GM12878 (cell line): Measurements from ENCODE around the gene TARS3. TPM values are rescaled to one million over a fixed set of nuclear protein-coding genes. Genes with fewer than 3 reads are reported as not detected.

Experiments
- ESRRA ChIP-seq: IDR thresholded peaks from 2 replicates; pipeline ENCODE4 v1.6.1; 2012; ENCODE audit warnings: mild to moderate bottlenecking, low read length, improper control_type of control experiment
- POLR2AphosphoS2 ChIP-seq: IDR thresholded peaks from 2 replicates; pipeline ENCODE4 v1.6.1; 2011; ENCODE audit warnings: low read depth, mild to moderate bottlenecking, low read length, improper control_type of control experiment, moderate library complexity
- RBBP5 ChIP-seq: fragments of 200-600 bp; sonication (generic); conservative IDR thresholded peaks from 2 replicates; pipeline ENCODE4 v1.6.1; 2016
- ZNF207 ChIP-seq: fragments of 450-650 bp; IDR thresholded peaks from 2 replicates; pipeline ENCODE4 v1.6.1; 2014; ENCODE audit warnings: antibody characterized with exemption, mild to moderate bottlenecking, borderline replicate concordance
- polyA plus RNA-seq, 11 experiments: library from polyadenylated mRNA; depleted of rRNA in 4 of 11; unstranded in 6 of 11; stranded (reverse) in 5 of 11; fragments of >200 nt; fragmentation: Nextera tagmentation in 4 of 11; fragmentation: Illumina TruSeq in 1 of 11; extraction: Ambion mirVana in 4 of 11; extraction: Trizol in 1 of 11; gene quantifications; 1 replicate in 1 of 11; 2 replicates in 10 of 11; pipeline versions ENCODE4 v1.2.1 to v1.2.3, GENCODE V29; 2011 to 2016; ENCODE audit warnings: inconsistent platforms in 2 of 11, missing spikeins in 2 of 11, low read depth in 1 of 11
- total RNA-seq, 4 experiments: library from RNA; depleted of rRNA in 3 of 4; stranded (reverse); fragments of >200 nt in 3 of 4; fragmentation: Illumina TruSeq in 1 of 4; extraction: Trizol in 1 of 4; gene quantifications; 2 replicates each; pipeline versions ENCODE4 v1.2.1 to v1.2.3, GENCODE V29; 2013 to 2021
- TF ChIP-seq, protein P1 (sequence below): fragments of 450-650 bp; formaldehyde crosslinking; IDR thresholded peaks from 2 replicates; pipeline ENCODE4 v1.4.0; 2022; ENCODE audit warnings: mild to moderate bottlenecking, moderate library complexity
- TF ChIP-seq, protein P2 (sequence below): fragments of 450-650 bp; IDR thresholded peaks from 2 replicates; pipeline ENCODE4 v1.6.1; 2018; ENCODE audit warnings: mild to moderate bottlenecking, low read depth, moderate library complexity; ENCODE audit not compliant: partially characterized antibody

The TARS3 gene
- total and polyA plus RNA-seq, 10 of the 15 experiments (the other 5 are each of a cell fraction or from before 2014, with no cell fraction given): 1.4 to 7.8 (median 5.3) TPM

- no peak for TF ChIP-seq RBBP5
- TF ChIP-seq, protein P1, sequence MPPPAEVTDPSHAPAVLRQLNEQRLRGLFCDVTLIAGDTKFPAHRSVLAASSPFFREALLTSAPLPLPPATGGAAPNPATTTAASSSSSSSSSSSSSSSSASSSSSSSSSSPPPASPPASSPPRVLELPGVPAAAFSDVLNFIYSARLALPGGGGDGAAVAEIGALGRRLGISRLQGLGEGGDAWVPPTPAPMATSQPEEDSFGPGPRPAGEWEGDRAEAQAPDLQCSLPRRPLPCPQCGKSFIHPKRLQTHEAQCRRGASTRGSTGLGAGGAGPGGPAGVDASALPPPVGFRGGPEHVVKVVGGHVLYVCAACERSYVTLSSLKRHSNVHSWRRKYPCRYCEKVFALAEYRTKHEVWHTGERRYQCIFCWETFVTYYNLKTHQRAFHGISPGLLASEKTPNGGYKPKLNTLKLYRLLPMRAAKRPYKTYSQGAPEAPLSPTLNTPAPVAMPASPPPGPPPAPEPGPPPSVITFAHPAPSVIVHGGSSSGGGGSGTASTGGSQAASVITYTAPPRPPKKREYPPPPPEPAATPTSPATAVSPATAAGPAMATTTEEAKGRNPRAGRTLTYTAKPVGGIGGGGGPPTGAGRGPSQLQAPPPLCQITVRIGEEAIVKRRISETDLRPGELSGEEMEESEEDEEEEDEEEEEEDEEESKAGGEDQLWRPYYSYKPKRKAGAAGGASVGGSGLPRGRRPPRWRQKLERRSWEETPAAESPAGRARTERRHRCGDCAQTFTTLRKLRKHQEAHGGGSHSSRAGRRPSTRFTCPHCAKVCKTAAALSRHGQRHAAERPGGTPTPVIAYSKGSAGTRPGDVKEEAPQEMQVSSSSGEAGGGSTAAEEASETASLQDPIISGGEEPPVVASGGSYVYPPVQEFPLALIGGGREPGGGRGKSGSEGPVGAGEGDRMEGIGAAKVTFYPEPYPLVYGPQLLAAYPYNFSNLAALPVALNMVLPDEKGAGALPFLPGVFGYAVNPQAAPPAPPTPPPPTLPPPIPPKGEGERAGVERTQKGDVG: no peak
- TF ChIP-seq ZNF207: no peak
- TF ChIP-seq POLR2AphosphoS2: no peak
- TF ChIP-seq, protein P2, sequence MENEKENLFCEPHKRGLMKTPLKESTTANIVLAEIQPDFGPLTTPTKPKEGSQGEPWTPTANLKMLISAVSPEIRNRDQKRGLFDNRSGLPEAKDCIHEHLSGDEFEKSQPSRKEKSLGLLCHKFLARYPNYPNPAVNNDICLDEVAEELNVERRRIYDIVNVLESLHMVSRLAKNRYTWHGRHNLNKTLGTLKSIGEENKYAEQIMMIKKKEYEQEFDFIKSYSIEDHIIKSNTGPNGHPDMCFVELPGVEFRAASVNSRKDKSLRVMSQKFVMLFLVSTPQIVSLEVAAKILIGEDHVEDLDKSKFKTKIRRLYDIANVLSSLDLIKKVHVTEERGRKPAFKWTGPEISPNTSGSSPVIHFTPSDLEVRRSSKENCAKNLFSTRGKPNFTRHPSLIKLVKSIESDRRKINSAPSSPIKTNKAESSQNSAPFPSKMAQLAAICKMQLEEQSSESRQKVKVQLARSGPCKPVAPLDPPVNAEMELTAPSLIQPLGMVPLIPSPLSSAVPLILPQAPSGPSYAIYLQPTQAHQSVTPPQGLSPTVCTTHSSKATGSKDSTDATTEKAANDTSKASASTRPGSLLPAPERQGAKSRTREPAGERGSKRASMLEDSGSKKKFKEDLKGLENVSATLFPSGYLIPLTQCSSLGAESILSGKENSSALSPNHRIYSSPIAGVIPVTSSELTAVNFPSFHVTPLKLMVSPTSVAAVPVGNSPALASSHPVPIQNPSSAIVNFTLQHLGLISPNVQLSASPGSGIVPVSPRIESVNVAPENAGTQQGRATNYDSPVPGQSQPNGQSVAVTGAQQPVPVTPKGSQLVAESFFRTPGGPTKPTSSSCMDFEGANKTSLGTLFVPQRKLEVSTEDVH: no peak
- no peak for TF ChIP-seq ESRRA
These were observed 99.1 kb downstream of the TARS3 start (continued) for GRCh38 chr15:101625184-101625583.
